Gastroesophageal sphincter (tissue), 4 donors: Measurements from ENCODE around the gene ARL11. TPM values are rescaled to one million over a fixed set of nuclear protein-coding genes. Genes with fewer than 3 reads are reported as not detected.

ENCODE experiments used
- ATAC-seq: fragments of 150-250 bp; one replicate; pipeline ENCODE4 v1.9.1; 2016; ENCODE audit warnings: mild to moderate bottlenecking, moderate library complexity
- H3K27ac ChIP-seq, 4 donors: fragments of 200-600 bp; sonication (generic) in 3 of 4; 1 replicate in 3 of 4; 2 replicates in 1 of 4; pipeline ENCODE4 v1.5.1; 2016 to 2019
- H3K27me3 ChIP-seq: fragments of 200-600 bp; sonication (generic); one replicate; pipeline ENCODE4 v1.5.1; 2019
- H3K36me3 ChIP-seq, 2 donors: fragments of 200-600 bp; sonication (generic); one replicate each; pipeline ENCODE4 v1.5.1; 2019; ENCODE audit warnings: control low read depth in 1 of 2
- H3K4me1 ChIP-seq, 3 donors: fragments of 200-600 bp; sonication (generic); 1 replicate in 2 of 3; 2 replicates in 1 of 3; pipeline ENCODE4 v1.5.1; 2016 to 2019; ENCODE audit warnings: control low read depth in 2 of 3
- H3K4me3 ChIP-seq, 2 donors: fragments of 200-600 bp; sonication (generic); one replicate each; pipeline ENCODE4 v1.5.1; 2019; ENCODE audit warnings: mild to moderate bottlenecking in 1 of 2, moderate library complexity in 1 of 2
- H3K9me3 ChIP-seq, 3 donors: fragments of 200-600 bp; sonication (generic); one replicate each; pipeline ENCODE4 v1.5.1; 2017 to 2019; ENCODE audit warnings: control low read depth in 2 of 3
- CTCF ChIP-seq, 4 experiments: fragments of 200-600 bp in 2 of 4; fragments of 450-650 bp in 2 of 4; sonication (generic) in 1 of 4; IDR thresholded peaks; one replicate each; pipeline ENCODE4 v1.5.1; 2017 to 2019; ENCODE audit warnings: antibody characterized with exemption in 4 of 4, mild to moderate bottlenecking in 2 of 4, moderate library complexity in 2 of 4
- EP300 ChIP-seq: sonication (generic); formaldehyde crosslinking; IDR thresholded peaks from one replicate; pipeline ENCODE4 v1.6.1; 2017; ENCODE audit warnings: antibody characterized with exemption, mild to moderate bottlenecking
- POLR2A ChIP-seq, 2 donors: fragments of 450-650 bp; IDR thresholded peaks; one replicate each; pipeline ENCODE4 v1.6.1; 2017; ENCODE audit warnings: antibody characterized with exemption in 2 of 2, mild to moderate bottlenecking in 2 of 2, moderate library complexity in 1 of 2
- POLR2AphosphoS5 ChIP-seq: sonication (generic); formaldehyde crosslinking; IDR thresholded peaks from one replicate; pipeline ENCODE4 v1.6.1; 2017; ENCODE audit warnings: antibody characterized with exemption
- WGBS, 2 donors: methylation state at CpG; one replicate each; pipeline ENCODE4 v1.1.5; 2018; ENCODE audit warnings: low coverage in 1 of 2; 5-methylcytosine and 5-hydroxymethylcytosine counted together
- total RNA-seq, 4 donors: library from RNA; depleted of rRNA; stranded (reverse); fragments of >200 nt; gene quantifications; one replicate each; pipeline ENCODE4 v1.1.0, GENCODE V29; 2016

The ARL11 gene
- total RNA-seq, 4 donors from 2014 or later: 0.15 to 0.94 (median 0.68) TPM

DNA sequence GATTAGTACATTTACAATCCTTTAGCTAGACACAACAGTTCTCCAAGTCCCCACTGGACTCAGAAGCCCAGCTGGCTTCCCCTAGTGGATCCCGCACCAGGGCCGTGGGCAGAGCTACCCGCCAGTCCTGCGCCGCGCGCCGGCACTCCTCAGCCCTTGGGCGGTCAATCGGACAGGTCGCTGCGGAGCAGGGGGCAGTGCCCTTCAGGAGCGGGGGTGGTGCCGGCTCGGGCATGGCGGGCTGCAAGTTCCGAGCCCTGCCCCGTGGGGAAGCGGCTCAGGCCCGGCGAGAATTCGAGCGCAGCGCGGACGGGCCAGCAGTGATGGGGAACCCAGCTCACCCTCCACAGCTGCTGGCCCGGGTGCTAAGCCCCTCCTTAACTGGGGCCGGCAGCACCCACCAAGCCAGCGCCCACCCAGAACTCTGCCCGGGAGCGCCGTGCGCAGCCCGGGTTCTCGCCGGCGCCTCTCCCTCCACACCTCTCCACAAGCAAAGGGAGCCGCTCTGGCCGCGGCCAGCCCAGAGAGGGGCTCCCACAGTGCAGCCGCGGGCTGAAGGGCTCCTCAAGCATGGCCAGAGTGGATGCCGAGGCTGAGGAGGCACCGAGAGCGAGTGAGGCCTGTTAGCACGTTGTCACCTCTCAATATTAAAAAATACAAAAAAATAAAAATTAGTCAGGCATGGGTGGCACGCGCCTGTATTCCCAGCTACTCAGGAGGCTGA, 50.0 kb downstream of the ARL11 start:
- 100% methylated on average over 1 to 2 of the region's 48 CpGs for WGBS, 2 donors
- ATAC-seq: no peak
- TF ChIP-seq EP300 (no peak), CTCF (IDR thresholded peaks at IDR 0.05) (no peak), POLR2A (IDR thresholded peaks at IDR 0.05) (no peak), POLR2AphosphoS5 (no peak)
- H3K4me1 ChIP-seq: no peaks in the 10 kb centered on the region
- H3K27ac ChIP-seq: no peak overlapping the region
- no peak overlapping the region for H3K4me3 ChIP-seq
- no peaks in the 10 kb centered on the region for H3K9me3 ChIP-seq
- peaks cover 0 to 18% of the 10 kb centered on the region in 2 donors for H3K36me3 ChIP-seq
- H3K27me3 ChIP-seq: no peaks in the 10 kb centered on the region

DNA sequence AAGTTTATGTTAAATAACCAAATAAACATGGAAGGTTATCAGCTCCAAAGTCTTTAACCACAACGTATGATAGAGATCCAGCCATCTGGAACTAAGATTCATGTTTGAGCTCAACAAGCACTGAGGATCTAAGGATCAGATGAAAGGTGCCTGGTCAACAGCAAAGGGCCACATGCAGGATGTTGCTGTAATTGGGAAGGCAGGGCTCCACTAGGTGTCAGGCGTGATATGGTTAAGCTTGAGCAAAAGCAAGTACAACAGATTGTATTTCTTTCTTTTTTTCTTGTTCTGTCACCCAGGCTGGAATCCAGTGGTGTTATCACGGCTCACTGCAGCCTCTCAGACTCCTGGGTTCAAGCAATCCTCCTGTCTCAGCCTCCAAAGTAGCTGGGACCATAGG, 50.9 kb downstream of the ARL11 start:
- Histone ChIP-seq H3K36me3 (peaks cover 0 to 18% of the 10 kb centered on the region in 2 donors), H3K27me3 (no peaks in the 10 kb centered on the region), H3K4me1 (no peaks in the 10 kb centered on the region), H3K27ac (no peak overlapping the region), H3K4me3 (no peak overlapping the region), H3K9me3 (no peaks in the 10 kb centered on the region)
- no peak for ATAC-seq
- 57 to 78% methylated on average over 1 to 3 of the region's 3 CpGs for WGBS, 2 donors
- TF ChIP-seq POLR2AphosphoS5 (no peak), EP300 (no peak), POLR2A (IDR thresholded peaks at IDR 0.05) (no peak), CTCF (IDR thresholded peaks at IDR 0.05) (no peak)

DNA sequence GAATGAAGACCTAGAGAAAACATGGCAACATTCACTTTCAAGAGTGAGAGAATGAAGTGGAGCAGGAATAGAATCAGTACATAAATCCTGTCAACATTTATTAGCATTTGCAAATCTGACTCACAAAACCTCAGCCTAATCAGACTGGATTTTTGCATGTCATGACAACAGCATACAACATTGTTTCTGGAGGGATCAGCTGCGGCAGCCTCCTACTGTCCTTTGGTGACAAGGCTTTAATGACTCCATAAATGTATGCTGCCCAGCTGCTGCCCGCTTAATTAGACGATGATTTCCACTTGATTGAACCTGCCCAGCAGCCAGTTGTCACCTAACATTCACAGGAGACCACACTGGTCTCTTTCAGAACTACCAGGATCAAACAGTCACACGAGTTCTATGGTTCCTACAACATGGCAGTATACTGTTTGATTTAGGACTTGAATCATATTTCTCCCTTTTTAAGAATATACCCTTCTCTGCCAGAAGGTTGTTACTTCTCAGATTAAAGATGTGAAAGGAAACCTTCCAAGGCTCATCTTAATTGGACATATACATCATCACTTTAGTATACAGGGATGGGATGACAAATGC, 53.6 kb downstream of the ARL11 start:
- ATAC-seq: no peak
- Histone ChIP-seq H3K36me3 (peaks cover 0 to 32% of the 10 kb centered on the region in 2 donors), H3K4me1 (no peaks in the 10 kb centered on the region), H3K27me3 (no peaks in the 10 kb centered on the region), H3K27ac (no peak overlapping the region), H3K9me3 (no peaks in the 10 kb centered on the region), H3K4me3 (no peak overlapping the region)
- 85 to 90% methylated on average over 3 to 4 of the region's 4 CpGs for WGBS, 2 donors
- TF ChIP-seq POLR2A (IDR thresholded peaks at IDR 0.05): no peak

Other genes starting within 250 kb of the ARL11 start
- 100 to 1,000 TPM in 3 of 4 donors, 10 to 100 TPM in 1; 84.2 to 131 (median 114) TPM for gene CAB39L, start 184.4 kb upstream of the ARL11 start, total RNA-seq
- 10 to 100 TPM in 3 of 4 donors, 1 to 10 TPM in 1; 10.0 to 13.4 (median 10.6) TPM for gene SETDB2, start 184.2 kb upstream of the ARL11 start, total RNA-seq
- gene PHF11, start 132.6 kb upstream of the ARL11 start, total RNA-seq: 10 to 100 TPM; 33.1 to 42.7 (median 38.7) TPM
- 10 to 100 TPM; 13.2 to 29.1 (median 20.1) TPM for gene RCBTB1, start 42.9 kb upstream of the ARL11 start, total RNA-seq
- gene EBPL, start 63.0 kb downstream of the ARL11 start, total RNA-seq: 10 to 100 TPM; 37.6 to 81.7 (median 45.0) TPM
- 10 to 100 TPM; 41.2 to 67.5 (median 55.8) TPM for gene KPNA3, start 164.2 kb downstream of the ARL11 start, total RNA-seq